HL-60 (cell line): Measurements from ENCODE around the gene AHDC1.

Experiments used
- GABPA ChIP-seq: IDR thresholded peaks from 2 replicates; pipeline ENCODE4 v1.6.1; 2012; ENCODE audit warnings: low read depth
- POLR2AphosphoS5 ChIP-seq: IDR thresholded peaks from 2 replicates; pipeline ENCODE4 v1.6.1; 2012; ENCODE audit warnings: low read depth
- SPI1 ChIP-seq: IDR thresholded peaks from 2 replicates; pipeline ENCODE4 v1.6.1; 2012; ENCODE audit warnings: low read depth, mild to moderate bottlenecking, borderline replicate concordance
- TF ChIP-seq, protein P1 (sequence below): IDR thresholded peaks from one replicate; pipeline ENCODE4 v1.5.1; 2011; ENCODE audit warnings: low read length, control low read depth, inconsistent platforms; ENCODE audit not compliant: insufficient read depth
- TF ChIP-seq, protein P2 (sequence below): IDR thresholded peaks from 2 replicates; pipeline ENCODE4 v1.6.1; 2012; ENCODE audit warnings: low read depth; ENCODE audit not compliant: insufficient replicate concordance

DNA sequence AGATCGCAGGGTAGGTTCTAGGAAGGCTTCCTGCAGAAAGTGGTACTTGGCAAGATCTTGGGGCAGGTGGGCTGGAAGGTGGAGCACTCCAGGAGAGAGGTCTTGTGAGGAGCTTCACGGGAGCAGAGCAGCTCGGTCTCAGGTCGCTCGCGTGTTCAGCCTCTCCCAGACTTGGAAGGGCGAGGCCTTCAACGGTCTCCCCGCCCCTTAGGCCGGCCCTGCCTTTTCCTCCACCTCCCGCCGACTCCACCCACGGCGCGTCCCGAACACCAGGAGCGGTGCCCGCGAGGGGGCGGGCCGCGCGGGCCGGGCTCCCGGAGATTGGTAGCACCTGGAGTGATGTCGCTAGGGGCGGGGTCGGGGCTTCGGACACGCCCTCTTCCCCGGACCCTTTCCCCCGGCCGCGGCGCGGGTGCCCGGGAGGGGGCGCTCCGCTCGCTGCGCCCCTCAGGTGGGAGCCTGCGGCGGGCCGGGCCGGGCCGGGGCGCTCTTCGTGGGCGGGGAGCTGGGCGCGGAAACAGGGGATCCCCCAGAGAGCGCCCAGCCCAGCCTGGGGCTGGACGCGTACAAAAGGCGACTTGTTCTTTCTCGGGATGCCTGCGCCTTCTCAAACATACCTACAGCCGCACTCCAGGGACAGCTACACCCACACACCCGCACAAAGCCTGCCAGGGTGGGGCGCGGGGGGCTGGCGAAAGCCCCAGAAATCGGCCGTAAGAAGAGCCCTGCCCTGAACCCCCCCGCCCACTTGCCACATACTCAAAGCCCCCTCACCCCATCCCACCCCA lies 35.5 kb downstream of the AHDC1 start:
- TF ChIP-seq, protein P1, sequence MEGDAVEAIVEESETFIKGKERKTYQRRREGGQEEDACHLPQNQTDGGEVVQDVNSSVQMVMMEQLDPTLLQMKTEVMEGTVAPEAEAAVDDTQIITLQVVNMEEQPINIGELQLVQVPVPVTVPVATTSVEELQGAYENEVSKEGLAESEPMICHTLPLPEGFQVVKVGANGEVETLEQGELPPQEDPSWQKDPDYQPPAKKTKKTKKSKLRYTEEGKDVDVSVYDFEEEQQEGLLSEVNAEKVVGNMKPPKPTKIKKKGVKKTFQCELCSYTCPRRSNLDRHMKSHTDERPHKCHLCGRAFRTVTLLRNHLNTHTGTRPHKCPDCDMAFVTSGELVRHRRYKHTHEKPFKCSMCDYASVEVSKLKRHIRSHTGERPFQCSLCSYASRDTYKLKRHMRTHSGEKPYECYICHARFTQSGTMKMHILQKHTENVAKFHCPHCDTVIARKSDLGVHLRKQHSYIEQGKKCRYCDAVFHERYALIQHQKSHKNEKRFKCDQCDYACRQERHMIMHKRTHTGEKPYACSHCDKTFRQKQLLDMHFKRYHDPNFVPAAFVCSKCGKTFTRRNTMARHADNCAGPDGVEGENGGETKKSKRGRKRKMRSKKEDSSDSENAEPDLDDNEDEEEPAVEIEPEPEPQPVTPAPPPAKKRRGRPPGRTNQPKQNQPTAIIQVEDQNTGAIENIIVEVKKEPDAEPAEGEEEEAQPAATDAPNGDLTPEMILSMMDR = no peak
- no peak for TF ChIP-seq GABPA
- no peak for TF ChIP-seq POLR2AphosphoS5
- TF ChIP-seq, protein P2, sequence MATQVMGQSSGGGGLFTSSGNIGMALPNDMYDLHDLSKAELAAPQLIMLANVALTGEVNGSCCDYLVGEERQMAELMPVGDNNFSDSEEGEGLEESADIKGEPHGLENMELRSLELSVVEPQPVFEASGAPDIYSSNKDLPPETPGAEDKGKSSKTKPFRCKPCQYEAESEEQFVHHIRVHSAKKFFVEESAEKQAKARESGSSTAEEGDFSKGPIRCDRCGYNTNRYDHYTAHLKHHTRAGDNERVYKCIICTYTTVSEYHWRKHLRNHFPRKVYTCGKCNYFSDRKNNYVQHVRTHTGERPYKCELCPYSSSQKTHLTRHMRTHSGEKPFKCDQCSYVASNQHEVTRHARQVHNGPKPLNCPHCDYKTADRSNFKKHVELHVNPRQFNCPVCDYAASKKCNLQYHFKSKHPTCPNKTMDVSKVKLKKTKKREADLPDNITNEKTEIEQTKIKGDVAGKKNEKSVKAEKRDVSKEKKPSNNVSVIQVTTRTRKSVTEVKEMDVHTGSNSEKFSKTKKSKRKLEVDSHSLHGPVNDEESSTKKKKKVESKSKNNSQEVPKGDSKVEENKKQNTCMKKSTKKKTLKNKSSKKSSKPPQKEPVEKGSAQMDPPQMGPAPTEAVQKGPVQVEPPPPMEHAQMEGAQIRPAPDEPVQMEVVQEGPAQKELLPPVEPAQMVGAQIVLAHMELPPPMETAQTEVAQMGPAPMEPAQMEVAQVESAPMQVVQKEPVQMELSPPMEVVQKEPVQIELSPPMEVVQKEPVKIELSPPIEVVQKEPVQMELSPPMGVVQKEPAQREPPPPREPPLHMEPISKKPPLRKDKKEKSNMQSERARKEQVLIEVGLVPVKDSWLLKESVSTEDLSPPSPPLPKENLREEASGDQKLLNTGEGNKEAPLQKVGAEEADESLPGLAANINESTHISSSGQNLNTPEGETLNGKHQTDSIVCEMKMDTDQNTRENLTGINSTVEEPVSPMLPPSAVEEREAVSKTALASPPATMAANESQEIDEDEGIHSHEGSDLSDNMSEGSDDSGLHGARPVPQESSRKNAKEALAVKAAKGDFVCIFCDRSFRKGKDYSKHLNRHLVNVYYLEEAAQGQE = no peak
- no peak for TF ChIP-seq SPI1
